ENCODE data around the gene CPA1.
A peak's percentile ranks its signal among the peaks of the same experiment; 100 is the strongest.

Gene CPA1

GRCh38 chr7:130393841-130394411 lies 13.6 kb downstream of the CPA1 start:
- Histone ChIP-seq H3K27me3 (ENCODE audit: control insufficient read depth in 3 of 3, insufficient read depth in 3 of 3, low read depth in 1 of 3, low read length in 3 of 3) (no peaks in the 10 kb centered on the region), H2BK12ac (ENCODE audit: low read length) (no peak overlapping the region), H3K23ac (ENCODE audit: low read depth, low read length, poor library complexity) (no peak overlapping the region), H3K4me3 (ENCODE audit: low read length in 2 of 2) (no peak overlapping the region), H3K4me1 (ENCODE audit: control insufficient read depth in 2 of 2, insufficient read depth in 1 of 2, low read depth in 1 of 2, low read length in 2 of 2) (peaks cover 9 to 14% of the 10 kb centered on the region in 2 donors), H3K9me3 (replicated peaks in 1 of 2; ENCODE audit: control insufficient read depth in 2 of 2, insufficient read depth in 1 of 2, low read depth in 1 of 2, low read length in 2 of 2) (no peaks in the 10 kb centered on the region), H3K4ac (ENCODE audit: low read length) (no peak overlapping the region), H2BK15ac (ENCODE audit: low read length) (no peak overlapping the region), H3K9ac (ENCODE audit: low read depth, low read length, poor library complexity) (peak overlapping the region; percentile 34), H2AFZ (ENCODE audit: low read length) (no peak overlapping the region), H3K79me1 (ENCODE audit: low read depth, low read length) (no peaks in the 10 kb centered on the region), H3K4me2 (ENCODE audit: insufficient read depth, low read length, poor library complexity, severe bottlenecking) (no peak overlapping the region), H4K91ac (ENCODE audit: low read depth, low read length, poor library complexity) (no peak overlapping the region), H3K14ac (ENCODE audit: low read length) (no peak overlapping the region), H3K18ac (ENCODE audit: low read length) (peak overlapping the region; percentile 35), H2BK120ac (ENCODE audit: low read depth, low read length) (no peak overlapping the region), H3K36me3 (replicated peaks in 1 of 2; ENCODE audit: control insufficient read depth in 2 of 2, insufficient read depth in 2 of 2, low read length in 2 of 2) (peaks cover 0 to 14% of the 10 kb centered on the region in 2 donors), H2AK5ac (ENCODE audit: low read depth, low read length) (no peak overlapping the region), H4K8ac (ENCODE audit: low read depth, low read length) (no peak overlapping the region), H3K27ac (replicated peaks; ENCODE audit: low read length) (no peak overlapping the region), H2BK5ac (ENCODE audit: low read length) (no peak overlapping the region)
- no peak for DNase-seq (ENCODE audit: low spot score)
- WGBS, 2 donors (ENCODE audit: extremely low coverage in 2 of 2, insufficient read length in 2 of 2, insufficient replicate concordance in 1 of 2), result no CpG with 5 or more reads among the region's 10 CpGs

GRCh38 chr7:130394421-130395195 lies 14.3 kb downstream of the CPA1 start:
- no peak overlapping the region for H3K23ac ChIP-seq (ENCODE audit: low read depth, low read length, poor library complexity)
- no peaks in the 10 kb centered on the region for H3K27me3 ChIP-seq (ENCODE audit: control insufficient read depth in 3 of 3, insufficient read depth in 3 of 3, low read depth in 1 of 3, low read length in 3 of 3)
- no peak overlapping the region for H4K8ac ChIP-seq (ENCODE audit: low read depth, low read length)
- H3K4me2 ChIP-seq (ENCODE audit: insufficient read depth, low read length, poor library complexity, severe bottlenecking), result no peak overlapping the region
- no peak overlapping the region for H3K9ac ChIP-seq (ENCODE audit: low read depth, low read length, poor library complexity)
- no peak overlapping the region for H3K27ac ChIP-seq (replicated peaks; ENCODE audit: low read length)
- no peak overlapping the region for H2AFZ ChIP-seq (ENCODE audit: low read length)
- no peak overlapping the region for H2AK5ac ChIP-seq (ENCODE audit: low read depth, low read length)
- H4K91ac ChIP-seq (ENCODE audit: low read depth, low read length, poor library complexity), result no peak overlapping the region
- H3K4me3 ChIP-seq (ENCODE audit: low read length in 2 of 2), result no peak overlapping the region
- peaks cover 9 to 14% of the 10 kb centered on the region in 2 donors for H3K4me1 ChIP-seq (ENCODE audit: control insufficient read depth in 2 of 2, insufficient read depth in 1 of 2, low read depth in 1 of 2, low read length in 2 of 2)
- peaks cover 0 to 19% of the 10 kb centered on the region in 2 donors for H3K36me3 ChIP-seq (replicated peaks in 1 of 2; ENCODE audit: control insufficient read depth in 2 of 2, insufficient read depth in 2 of 2, low read length in 2 of 2)
- no peak overlapping the region for H3K14ac ChIP-seq (ENCODE audit: low read length)
- no peak overlapping the region for H2BK12ac ChIP-seq (ENCODE audit: low read length)
- H3K9me3 ChIP-seq (replicated peaks in 1 of 2; ENCODE audit: control insufficient read depth in 2 of 2, insufficient read depth in 1 of 2, low read depth in 1 of 2, low read length in 2 of 2), result no peaks in the 10 kb centered on the region
- no peak overlapping the region for H3K4ac ChIP-seq (ENCODE audit: low read length)
- no peak overlapping the region for H3K18ac ChIP-seq (ENCODE audit: low read length)
- H2BK15ac ChIP-seq (ENCODE audit: low read length), result no peak overlapping the region
- H2BK5ac ChIP-seq (ENCODE audit: low read length), result no peak overlapping the region
- no peak overlapping the region for H2BK120ac ChIP-seq (ENCODE audit: low read depth, low read length)
- H3K79me1 ChIP-seq (ENCODE audit: low read depth, low read length), result no peaks in the 10 kb centered on the region
- WGBS, 2 donors (ENCODE audit: extremely low coverage in 2 of 2, insufficient read length in 2 of 2, insufficient replicate concordance in 1 of 2), result no CpG with 5 or more reads among the region's 7 CpGs
- DNase-seq (ENCODE audit: low spot score), result no peak

- H3K4me1 ChIP-seq (ENCODE audit: control insufficient read depth in 2 of 2, insufficient read depth in 1 of 2, low read depth in 1 of 2, low read length in 2 of 2), result peaks cover 9 to 14% of the 10 kb centered on the region in 2 donors
- no CpG with 5 or more reads among the region's 5 CpGs for WGBS, 2 donors (ENCODE audit: extremely low coverage in 2 of 2, insufficient read length in 2 of 2, insufficient replicate concordance in 1 of 2)
These were observed 15.1 kb downstream of the CPA1 start for GRCh38 chr7:130395421-130395820.

GRCh38 chr7:130396109-130396508 lies 15.8 kb downstream of the CPA1 start:
- Histone ChIP-seq H3K27ac (replicated peaks; ENCODE audit: low read length) (no peak overlapping the region), H3K27me3 (ENCODE audit: control insufficient read depth in 3 of 3, insufficient read depth in 3 of 3, low read depth in 1 of 3, low read length in 3 of 3) (no peaks in the 10 kb centered on the region), H3K79me1 (ENCODE audit: low read depth, low read length) (no peaks in the 10 kb centered on the region), H3K4me3 (ENCODE audit: low read length in 2 of 2) (no peak overlapping the region), H3K14ac (ENCODE audit: low read length) (no peak overlapping the region), H3K9me3 (replicated peaks in 1 of 2; ENCODE audit: control insufficient read depth in 2 of 2, insufficient read depth in 1 of 2, low read depth in 1 of 2, low read length in 2 of 2) (no peaks in the 10 kb centered on the region), H3K4ac (ENCODE audit: low read length) (no peak overlapping the region), H2BK12ac (ENCODE audit: low read length) (no peak overlapping the region), H4K91ac (ENCODE audit: low read depth, low read length, poor library complexity) (no peak overlapping the region), H3K4me2 (ENCODE audit: insufficient read depth, low read length, poor library complexity, severe bottlenecking) (no peak overlapping the region), H2BK15ac (ENCODE audit: low read length) (no peak overlapping the region), H3K23ac (ENCODE audit: low read depth, low read length, poor library complexity) (no peak overlapping the region), H2BK120ac (ENCODE audit: low read depth, low read length) (no peak overlapping the region), H3K36me3 (replicated peaks in 1 of 2; ENCODE audit: control insufficient read depth in 2 of 2, insufficient read depth in 2 of 2, low read length in 2 of 2) (peaks cover 0 to 32% of the 10 kb centered on the region in 2 donors), H3K9ac (ENCODE audit: low read depth, low read length, poor library complexity) (no peak overlapping the region), H4K8ac (ENCODE audit: low read depth, low read length) (no peak overlapping the region), H2AFZ (ENCODE audit: low read length) (peak overlapping the region; percentile 17), H2BK5ac (ENCODE audit: low read length) (no peak overlapping the region), H3K18ac (ENCODE audit: low read length) (no peak overlapping the region), H3K4me1 (ENCODE audit: control insufficient read depth in 2 of 2, insufficient read depth in 1 of 2, low read depth in 1 of 2, low read length in 2 of 2) (peaks cover 9 to 14% of the 10 kb centered on the region in 2 donors), H2AK5ac (ENCODE audit: low read depth, low read length) (no peak overlapping the region)
- DNase-seq (ENCODE audit: low spot score), result no peak
- WGBS, 2 donors (ENCODE audit: extremely low coverage in 2 of 2, insufficient read length in 2 of 2, insufficient replicate concordance in 1 of 2), result no CpG with 5 or more reads among the region's 3 CpGs

More at GRCh38 chr7:130395421-130395820, 15.1 kb downstream of the CPA1 start:
- Histone ChIP-seq H3K79me1 (ENCODE audit: low read depth, low read length) (no peaks in the 10 kb centered on the region), H3K36me3 (replicated peaks in 1 of 2; ENCODE audit: control insufficient read depth in 2 of 2, insufficient read depth in 2 of 2, low read length in 2 of 2) (peaks cover 0 to 25% of the 10 kb centered on the region in 2 donors), H2AFZ (ENCODE audit: low read length) (no peak overlapping the region), H4K8ac (ENCODE audit: low read depth, low read length) (no peak overlapping the region), H2AK5ac (ENCODE audit: low read depth, low read length) (no peak overlapping the region), H4K91ac (ENCODE audit: low read depth, low read length, poor library complexity) (no peak overlapping the region), H2BK5ac (ENCODE audit: low read length) (no peak overlapping the region), H3K9ac (ENCODE audit: low read depth, low read length, poor library complexity) (no peak overlapping the region), H3K14ac (ENCODE audit: low read length) (no peak overlapping the region), H3K9me3 (replicated peaks in 1 of 2; ENCODE audit: control insufficient read depth in 2 of 2, insufficient read depth in 1 of 2, low read depth in 1 of 2, low read length in 2 of 2) (no peaks in the 10 kb centered on the region), H3K4me2 (ENCODE audit: insufficient read depth, low read length, poor library complexity, severe bottlenecking) (no peak overlapping the region), H2BK15ac (ENCODE audit: low read length) (no peak overlapping the region), H3K23ac (ENCODE audit: low read depth, low read length, poor library complexity) (no peak overlapping the region), H3K27me3 (ENCODE audit: control insufficient read depth in 3 of 3, insufficient read depth in 3 of 3, low read depth in 1 of 3, low read length in 3 of 3) (no peaks in the 10 kb centered on the region), H2BK12ac (ENCODE audit: low read length) (no peak overlapping the region), H3K4ac (ENCODE audit: low read length) (no peak overlapping the region), H3K4me3 (ENCODE audit: low read length in 2 of 2) (no peak overlapping the region), H3K27ac (replicated peaks; ENCODE audit: low read length) (no peak overlapping the region), H3K18ac (ENCODE audit: low read length) (no peak overlapping the region), H2BK120ac (ENCODE audit: low read depth, low read length) (no peak overlapping the region)
- DNase-seq (ENCODE audit: low spot score), result no peak
